Ammon's horn (tissue), 1 donor: ENCODE measurements around the gene SGTA.
"Not testable (repeated sequence)": the region's sequence is repeated elsewhere in the genome, so short reads cannot be mapped to it uniquely, and the experiment has no call there.

Source experiments
- DNase-seq: peaks from one replicate; pipeline ENCODE4 v3.0.0-alpha.2; 2016; ENCODE audit warnings: low spot score

SGTA gene

GRCh38 chr19:2713170-2713569, 69.9 kb downstream of the SGTA start:
- not testable (repeated sequence) for DNase-seq

DNA sequence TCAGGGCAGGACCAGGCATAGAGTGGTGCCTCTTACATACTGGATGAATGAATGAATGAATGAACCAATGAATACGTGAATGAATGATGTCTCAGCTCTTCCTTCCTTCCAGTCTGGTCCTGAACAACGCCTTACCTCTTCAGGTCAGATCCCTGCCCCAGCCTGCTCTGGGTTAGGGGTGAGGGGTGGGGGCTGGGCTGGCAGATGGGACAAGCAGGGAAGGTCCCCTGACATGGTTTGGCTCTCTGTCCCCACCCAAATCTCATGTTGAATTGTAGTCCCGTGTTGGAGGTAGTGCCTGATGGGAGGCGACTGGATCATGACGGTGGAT, 71.2 kb downstream of the SGTA start:
- no peak for DNase-seq

- no peak for DNase-seq
Measured at GRCh38 chr19:2711172-2711874, 71.8 kb downstream of the SGTA start.

DNA sequence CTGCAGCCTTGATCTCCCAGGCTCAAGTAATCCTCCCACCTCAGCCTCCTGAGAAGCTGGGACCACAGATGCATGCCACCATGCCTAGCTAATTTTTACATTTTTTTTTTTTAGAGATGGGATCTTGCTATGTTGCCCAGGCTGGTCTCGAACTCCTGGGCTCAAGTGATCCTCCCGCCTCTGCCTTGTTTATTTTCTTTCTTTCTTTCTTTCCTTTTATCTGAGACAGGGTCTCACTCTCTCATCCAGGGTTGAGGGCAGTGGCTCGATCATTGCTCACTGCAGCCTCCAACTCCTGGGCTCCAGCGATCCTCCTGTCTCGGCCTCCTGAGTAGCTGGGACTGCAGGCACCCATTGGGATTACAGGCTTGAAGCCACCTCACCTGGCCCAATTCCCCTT, 76.8 kb downstream of the SGTA start:
- no peak for DNase-seq
